ENCODE data around the gene RGS7BP. TPM values are rescaled to one million over a fixed set of nuclear protein-coding genes. Genes with fewer than 3 reads are reported as not detected.

RGS7BP gene
- total RNA-seq (2016; rRNA removed; fragmentation: Illumina TruSeq; extraction: Trizol) (not detected in 2 replicates), polyA plus RNA-seq (2011; rRNA removed) (not detected in 2 replicates), polyA minus RNA-seq (2011; rRNA and poly(A)+ RNA removed; ENCODE audit: low replicate concordance) (not detected in 2 replicates), Bru-seq, nascent RNA (not detected), BruChase-seq, experiment 1, labeled RNA remaining after a 6-hour chase (not detected), BruChase-seq, experiment 2, labeled RNA remaining after a 2-hour chase (not detected)
- not detected in 2 replicates for total RNA-seq (2016; cell fraction: cytosol; rRNA removed; fragmentation: Illumina TruSeq; extraction: Trizol; ENCODE audit: low read depth)
- total RNA-seq (2016; cell fraction: insoluble cytoplasmic fraction; rRNA removed; fragmentation: Illumina TruSeq; extraction: Trizol) = not detected in 2 replicates
- total RNA-seq (2016; cell fraction: membrane; rRNA removed; fragmentation: Illumina TruSeq; extraction: Trizol) = not detected in 2 replicates
- not detected in 2 replicates for total RNA-seq (2016; cell fraction: nucleus; rRNA removed; fragmentation: Illumina TruSeq; extraction: Trizol)
- not detected in 2 replicates for polyA plus RNA-seq (2011; cell fraction: cytosol; rRNA removed)
- not detected in 2 replicates for polyA plus RNA-seq (2011; cell fraction: nucleus; rRNA removed)
- not detected in 2 replicates for polyA plus RNA-seq (2012)
- polyA plus RNA-seq (2016; cell fraction: cytosol; fragmentation: Illumina TruSeq; extraction: Trizol; ENCODE audit: low read depth) = not detected in 2 replicates
- not detected in 2 replicates for polyA plus RNA-seq (2016; cell fraction: insoluble cytoplasmic fraction; fragmentation: Illumina TruSeq; extraction: Trizol; ENCODE audit: low read depth)
- polyA plus RNA-seq (2016; cell fraction: membrane; fragmentation: Illumina TruSeq; extraction: Trizol; ENCODE audit: low read depth) = not detected in 2 replicates
- polyA plus RNA-seq (2016; cell fraction: nucleus; fragmentation: Illumina TruSeq; extraction: Trizol; ENCODE audit: insufficient read depth, low read depth) = not detected in 2 replicates
- polyA minus RNA-seq (2011; cell fraction: cytosol; rRNA and poly(A)+ RNA removed) = not detected in 2 replicates
- polyA minus RNA-seq (2011; cell fraction: nucleus; rRNA and poly(A)+ RNA removed) = not detected in 2 replicates
- long read RNA-seq, experiment 1 = 0 reads
- long read RNA-seq, experiment 2 = 0 reads

GRCh38 chr5:64505769-64506566 is at the start of gene RGS7BP:
RGS7BP (plus strand) TSS chr5:64506015; CDS start chr5:64506625, 610 bp downstream.
- no TSS peak for BruUV-seq (replicated peaks)
- H2AFZ ChIP-seq (ENCODE audit: low read length) = no peak within 1 kb of the TSS
- in situ Hi-C loops (cut with HindIII; ENCODE audit: extremely low pct_ligation_motif_present, low pct_unique_long_range_greater_than_20kb) (no loop called here), intact Hi-C loops (cut with micrococcal nuclease; ENCODE audit: unreplicated experiment) (loop anchor here (10.0 kb wide), 1 partner anchor 61 kb away; no protein-coding TSS in a partner anchor)
- H3K4me1 ChIP-seq (ENCODE audit: insufficient read depth, low read length) = 0 out of 2 replicates have a peak, but pooled peaks cover 6% of the 10 kb centered on the region
- H3K79me2 ChIP-seq (ENCODE audit: insufficient read depth, low read length) = no peaks in the 10 kb centered on the region
- peaks cover 3 to 34% of the 10 kb centered on the region in 2 experiments; a peak in 4 of 5 replicates for H3K27me3 ChIP-seq (ENCODE audit: control insufficient read depth in 1 of 2, insufficient read depth in 2 of 2, low read length in 2 of 2)
- H3K27ac ChIP-seq (ENCODE audit: extremely low read length, insufficient read depth, low read length) = no peak within 1 kb of the TSS
- ATAC-seq = peak; percentile 97
- 7% methylated on average over 20 of the region's 53 CpGs for WGBS (ENCODE audit: low lambda C conversion rate)
- no peaks in the 10 kb centered on the region for H3K36me3 ChIP-seq (replicated peaks in 1 of 2; ENCODE audit: control insufficient read depth in 1 of 2, insufficient read depth in 2 of 2, low read length in 2 of 2)
- no peaks in the 10 kb centered on the region for H4K20me1 ChIP-seq (ENCODE audit: insufficient read depth, low read length)
- no peak for DNase-seq (ENCODE audit: low spot score)
- POLR2A ChIA-PET = no interaction called here
- H3K9ac ChIP-seq (ENCODE audit: insufficient read depth, low read depth, low read length) = no peak within 1 kb of the TSS
- no peak for FAIRE-seq
- peak within 1 kb of the TSS; percentile 70 for H3K4me2 ChIP-seq (ENCODE audit: low read depth, low read length)
- peak within 1 kb of the TSS in 2 of 3 experiments; percentile 31 to 51; a peak in 2 of 6 replicates for H3K4me3 ChIP-seq (replicated peaks in 1 of 3; ENCODE audit: insufficient read depth in 1 of 3, low read depth in 2 of 3, low read length in 3 of 3)
- CTCF ChIA-PET (ENCODE audit: low intra/inter-chr PET ratio, low total read pairs) = no interaction called here
- no peaks in the 10 kb centered on the region for H3K9me3 ChIP-seq (ENCODE audit: low read length)
- TF ChIP-seq ZNF549 (CRISPR knock-in tag; IDR thresholded peaks at IDR 0.05) (no peak), ZFP37 (CRISPR knock-in tag; IDR thresholded peaks at IDR 0.05; ENCODE audit: borderline replicate concordance) (no peak), NFIC (IDR thresholded peaks at IDR 0.05; ENCODE audit: low read length) (no peak), FLYWCH1 (CRISPR knock-in tag; IDR thresholded peaks at IDR 0.05) (no peak), ZNF317 (CRISPR knock-in tag; IDR thresholded peaks at IDR 0.05) (no peak), RERE (CRISPR knock-in tag; IDR thresholded peaks at IDR 0.05; ENCODE audit: low read depth) (no peak), PREB (CRISPR knock-in tag; IDR thresholded peaks at IDR 0.05) (no peak), ZBTB20 (CRISPR knock-in tag; IDR thresholded peaks at IDR 0.05; ENCODE audit: borderline replicate concordance, low read depth) (no peak), THRA (CRISPR knock-in tag; IDR thresholded peaks at IDR 0.05; ENCODE audit: borderline replicate concordance) (no peak)
